ENCODE measurements around the gene RPL27.
"Not testable (repeated sequence)": the region's sequence is repeated elsewhere in the genome, so short reads cannot be mapped to it uniquely, and the experiment has no call there.

Gene RPL27

GRCh38 chr17:42989726-42990652 is 8.2 kb upstream of the RPL27 start:
- DNase-seq = no peak
- Histone ChIP-seq H3K27me3 (ENCODE audit: insufficient read depth, low read length, poor library complexity) (no peaks in the 10 kb centered on the region), H3K79me2 (ENCODE audit: insufficient read depth, low read length) (0 out of 2 replicates have a peak, but pooled peaks cover 2% of the 10 kb centered on the region), H4K20me1 (ENCODE audit: insufficient read depth, low read length) (no peaks in the 10 kb centered on the region; the same call in 1 of the 2 replicates), H3K4me2 (ENCODE audit: insufficient read depth, low read length) (no peak overlapping the region), H2AFZ (ENCODE audit: low read depth, low read length) (no peak overlapping the region), H3K27ac (ENCODE audit: low read length) (no peak overlapping the region), H3K36me3 (ENCODE audit: insufficient read depth, low read length) (peaks cover 82% of the 10 kb centered on the region), H3K4me1 (ENCODE audit: insufficient read depth, low read length) (no peaks in the 10 kb centered on the region), H3K4me3 (ENCODE audit: low read depth in 1 of 2, low read length in 2 of 2) (no peak overlapping the region), H3K9me3 (ENCODE audit: insufficient read depth, low read length, severe bottlenecking) (no peaks in the 10 kb centered on the region), H3K9ac (ENCODE audit: low read depth, low read length) (no peak overlapping the region)
- ATAC-seq (ENCODE audit: insufficient read depth, low read depth) = no peak
- no peak for TF ChIP-seq EZH2 (IDR thresholded peaks at IDR 0.05; ENCODE audit: borderline replicate concordance, low read depth, low read length, severe bottlenecking)
- TF ChIP-seq CTCF (IDR thresholded peaks at IDR 0.05; ENCODE audit: borderline replicate concordance, extremely low read depth, low read length, poor library complexity, severe bottlenecking) = no peak

GRCh38 chr17:42991471-42991870 is 6.7 kb upstream of the RPL27 start:
- no peaks in the 10 kb centered on the region for H3K4me1 ChIP-seq (ENCODE audit: insufficient read depth, low read length)
- no peak for DNase-seq
- H3K9ac ChIP-seq (ENCODE audit: low read depth, low read length) = no peak overlapping the region
- TF ChIP-seq CTCF (IDR thresholded peaks at IDR 0.05; ENCODE audit: borderline replicate concordance, extremely low read depth, low read length, poor library complexity, severe bottlenecking) (no peak), EZH2 (IDR thresholded peaks at IDR 0.05; ENCODE audit: borderline replicate concordance, low read depth, low read length, severe bottlenecking) (no peak)
- no peaks in the 10 kb centered on the region for H3K27me3 ChIP-seq (ENCODE audit: insufficient read depth, low read length, poor library complexity)
- no peaks in the 10 kb centered on the region for H3K79me2 ChIP-seq (ENCODE audit: insufficient read depth, low read length)
- H3K4me3 ChIP-seq (ENCODE audit: low read depth in 1 of 2, low read length in 2 of 2) = no peak overlapping the region
- no peaks in the 10 kb centered on the region; the same call in 1 of the 2 replicates for H4K20me1 ChIP-seq (ENCODE audit: insufficient read depth, low read length)
- H3K36me3 ChIP-seq (ENCODE audit: insufficient read depth, low read length) = peaks cover 69% of the 10 kb centered on the region
- H3K27ac ChIP-seq (ENCODE audit: low read length) = no peak overlapping the region
- no peaks in the 10 kb centered on the region for H3K9me3 ChIP-seq (ENCODE audit: insufficient read depth, low read length, severe bottlenecking)
- no peak overlapping the region for H3K4me2 ChIP-seq (ENCODE audit: insufficient read depth, low read length)
- no peak overlapping the region for H2AFZ ChIP-seq (ENCODE audit: low read depth, low read length)
- ATAC-seq (ENCODE audit: insufficient read depth, low read depth) = no peak

- peaks cover 11% of the 10 kb centered on the region for H3K4me1 ChIP-seq (ENCODE audit: insufficient read depth, low read length)
- H3K36me3 ChIP-seq (ENCODE audit: insufficient read depth, low read length) = peaks cover 55% of the 10 kb centered on the region
- H2AFZ ChIP-seq (ENCODE audit: low read depth, low read length) = no peak overlapping the region
- no peak overlapping the region for H3K4me3 ChIP-seq (ENCODE audit: low read depth in 1 of 2, low read length in 2 of 2)
- no peaks in the 10 kb centered on the region for H3K27me3 ChIP-seq (ENCODE audit: insufficient read depth, low read length, poor library complexity)
- no peak overlapping the region for H3K4me2 ChIP-seq (ENCODE audit: insufficient read depth, low read length)
- no peaks in the 10 kb centered on the region for H3K9me3 ChIP-seq (ENCODE audit: insufficient read depth, low read length, severe bottlenecking)
- DNase-seq (no peak), ATAC-seq (ENCODE audit: insufficient read depth, low read depth) (no peak)
- H3K79me2 ChIP-seq (ENCODE audit: insufficient read depth, low read length) = no peaks in the 10 kb centered on the region
- H4K20me1 ChIP-seq (ENCODE audit: insufficient read depth, low read length) = no peaks in the 10 kb centered on the region
- TF ChIP-seq CTCF (IDR thresholded peaks at IDR 0.05; ENCODE audit: borderline replicate concordance, extremely low read depth, low read length, poor library complexity, severe bottlenecking) (no peak), EZH2 (IDR thresholded peaks at IDR 0.05; ENCODE audit: borderline replicate concordance, low read depth, low read length, severe bottlenecking) (no peak)
- H3K9ac ChIP-seq (ENCODE audit: low read depth, low read length) = no peak overlapping the region
- H3K27ac ChIP-seq (ENCODE audit: low read length) = no peak overlapping the region
Measured at GRCh38 chr17:42992872-42993271, 5.3 kb upstream of the RPL27 start.

GRCh38 chr17:42993913-42994312 is 4.3 kb upstream of the RPL27 start:
- H3K27ac ChIP-seq (ENCODE audit: low read length); H3K27me3 ChIP-seq (ENCODE audit: insufficient read depth, low read length, poor library complexity); H3K4me2 ChIP-seq (ENCODE audit: insufficient read depth, low read length); H3K79me2 ChIP-seq (ENCODE audit: insufficient read depth, low read length); ATAC-seq (ENCODE audit: insufficient read depth, low read depth); H2AFZ ChIP-seq (ENCODE audit: low read depth, low read length); H3K4me3 ChIP-seq (ENCODE audit: low read depth in 1 of 2, low read length in 2 of 2); DNase-seq; H3K9ac ChIP-seq (ENCODE audit: low read depth, low read length); H4K20me1 ChIP-seq (ENCODE audit: insufficient read depth, low read length); H3K9me3 ChIP-seq (ENCODE audit: insufficient read depth, low read length, severe bottlenecking): not testable (repeated sequence)
- H3K36me3 ChIP-seq (ENCODE audit: insufficient read depth, low read length) = peaks cover 47% of the 10 kb centered on the region
- peaks cover 13% of the 10 kb centered on the region for H3K4me1 ChIP-seq (ENCODE audit: insufficient read depth, low read length)
